B cell (primary cell): ENCODE measurements around the gene DIS3L. TPM values are rescaled to one million over a fixed set of nuclear protein-coding genes. Genes with fewer than 3 reads are reported as not detected.

ENCODE experiments used
- ATAC-seq: fragments of 200-7000 bp; cut with Tn5 transposase; one replicate; pipeline ENCODE4 v1.10.0; 2021; ENCODE audit warnings: low read depth, mild to moderate bottlenecking, moderate number of reproducible peaks, moderate library complexity
- CTCF ChIA-PET: fragments of 350-600 bp; sonication (Branson Sonifier 250); formaldehyde crosslinking; loops from one replicate; lab custom pipeline; 2021; ENCODE audit warnings: antibody characterized with exemption, inconsistent platforms; lab: Charles Lee
- POLR2A ChIA-PET: fragments of 350-600 bp; sonication (Branson Sonifier 250); formaldehyde crosslinking; loops from one replicate; lab custom pipeline; 2021; ENCODE audit warnings: antibody characterized with exemption; lab: Charles Lee
- DNase-seq: peaks from one replicate; pipeline ENCODE4 v3.0.0; 2013
- H2AFZ ChIP-seq: 2 replicates; pipeline ENCODE4 v1.6.1; 2012; ENCODE audit warnings: mild to moderate bottlenecking, low read depth, low read length; ENCODE audit not compliant: insufficient read depth, poor library complexity, severe bottlenecking
- H3K27ac ChIP-seq, 2 donors: 1 replicate in 1 of 2; 2 replicates in 1 of 2; pipeline ENCODE4 v1.5.1; 2012 to 2013; ENCODE audit warnings: low read length in 2 of 2, mild to moderate bottlenecking in 2 of 2, moderate library complexity in 1 of 2
- H3K27me3 ChIP-seq, 4 experiments: fragments of 200-600 bp in 1 of 4; sonication (generic) in 1 of 4; replicated peaks in 1 of 4; 1 replicate in 2 of 4; 2 replicates in 2 of 4; pipeline versions ENCODE4 v1.6.1 to v1.7.0; 2013 to 2016; ENCODE audit warnings: low read length in 3 of 4, mild to moderate bottlenecking in 2 of 4, mixed read lengths in 1 of 4, moderate library complexity in 1 of 4; ENCODE audit not compliant: insufficient read depth in 4 of 4, control insufficient read depth in 3 of 4; ENCODE audit errors: control extremely low read depth in 1 of 4
- H3K36me3 ChIP-seq, 2 experiments: replicated peaks in 1 of 2; 1 replicate in 1 of 2; 2 replicates in 1 of 2; pipeline versions ENCODE4 v1.6.1 to v1.7.1; 2013; ENCODE audit warnings: low read length in 1 of 2; ENCODE audit not compliant: insufficient read depth in 2 of 2, control insufficient read depth in 1 of 2; ENCODE audit errors: control extremely low read depth in 1 of 2, extremely low read depth in 1 of 2
- H3K4me1 ChIP-seq, 2 donors: fragments of 200-600 bp in 1 of 2; sonication (generic) in 1 of 2; 1 replicate in 1 of 2; 2 replicates in 1 of 2; pipeline versions ENCODE4 v1.5.1 to v1.6.1; 2013 to 2017; ENCODE audit warnings: low read length in 2 of 2; ENCODE audit not compliant: control insufficient read depth in 2 of 2, insufficient read depth in 2 of 2
- H3K4me2 ChIP-seq: replicated peaks from 2 replicates; pipeline ENCODE3; 2012; ENCODE audit warnings: mild to moderate bottlenecking, low read depth, low read length; ENCODE audit not compliant: poor library complexity, severe bottlenecking
- H3K4me3 ChIP-seq, 5 experiments: fragments of 200-600 bp in 1 of 5; sonication (generic) in 1 of 5; 1 replicate in 3 of 5; 2 replicates in 2 of 5; pipeline versions ENCODE4 v1.5.1 to v1.7.0; 2011 to 2016; ENCODE audit warnings: low read length in 4 of 5, mild to moderate bottlenecking in 4 of 5, low read depth in 2 of 5, control low read depth in 1 of 5, moderate library complexity in 1 of 5; ENCODE audit not compliant: insufficient read depth in 1 of 5; ENCODE audit errors: control extremely low read depth in 1 of 5, extremely low read depth in 1 of 5
- H3K79me2 ChIP-seq: fragments of 200-600 bp; sonication (generic); one replicate; pipeline ENCODE4 v1.6.0; 2016; ENCODE audit warnings: low read length; ENCODE audit not compliant: control insufficient read depth, insufficient read depth
- H3K9ac ChIP-seq: fragments of 200-600 bp; sonication (generic); 2 replicates; pipeline ENCODE4 v1.6.1; 2017; ENCODE audit warnings: mild to moderate bottlenecking, low read length, moderate library complexity
- H3K9me3 ChIP-seq, 3 donors: one replicate each; pipeline versions ENCODE4 v1.6.1 to v1.7.1; 2013; ENCODE audit warnings: low read length in 2 of 3; ENCODE audit not compliant: control insufficient read depth in 2 of 3, insufficient read depth in 1 of 3; ENCODE audit errors: control extremely low read depth in 1 of 3
- H4K20me1 ChIP-seq: 2 replicates; pipeline ENCODE4 v1.6.0; 2012; ENCODE audit warnings: mild to moderate bottlenecking, low read length; ENCODE audit not compliant: insufficient read depth, control insufficient read depth, poor library complexity, severe bottlenecking
- H3K27ac Mint-ChIP-seq: one replicate; pipeline ENCODE4 v1.8.0; 2021; ENCODE audit warnings: mixed read lengths
- H3K27me3 Mint-ChIP-seq: one replicate; pipeline ENCODE4 v1.8.0; 2021; ENCODE audit warnings: mixed read lengths
- H3K4me1 Mint-ChIP-seq: one replicate; pipeline ENCODE4 v1.8.0; 2021; ENCODE audit warnings: mixed read lengths
- H3K4me3 Mint-ChIP-seq: one replicate; pipeline ENCODE4 v1.8.0; 2021; ENCODE audit warnings: mixed read lengths
- H3K9me3 Mint-ChIP-seq: one replicate; pipeline ENCODE4 v1.8.0; 2022; ENCODE audit warnings: mixed read lengths; ENCODE audit not compliant: insufficient read depth
- CTCF ChIP-seq: fragments of 200-600 bp; IDR thresholded peaks from one replicate; pipeline ENCODE4 v1.8.0; 2022; ENCODE audit warnings: antibody characterized with exemption, mild to moderate bottlenecking
- EZH2 ChIP-seq: IDR thresholded peaks from 2 replicates; pipeline ENCODE4 v1.6.1; 2012; ENCODE audit warnings: borderline replicate concordance, low read depth, mild to moderate bottlenecking, moderate library complexity, low read length; ENCODE audit not compliant: insufficient read depth, poor library complexity, severe bottlenecking
- WGBS: methylation state at CpG from one replicate; pipeline ENCODE4 v1.1.5; 2013; ENCODE audit warnings: missing lambda C conversion rate; ENCODE audit not compliant: insufficient coverage; 5-methylcytosine and 5-hydroxymethylcytosine counted together
- intact Hi-C: fragments of 100-400 bp; cut with micrococcal nuclease; formaldehyde crosslinking; loops from one replicate; pipeline ENCODE4 v1.10.0; 2022
- polyA plus RNA-seq: library from polyadenylated mRNA; depleted of rRNA; stranded (reverse); fragments of >200 nt; gene quantifications from 2 replicates; pipeline ENCODE4 v1.2.3, GENCODE V29; 2012
- total RNA-seq, 2 donors: library from RNA; stranded (reverse); fragments of 120-200 nt in 1 of 2; gene quantifications; 1 replicate in 1 of 2; 2 replicates in 1 of 2; pipeline versions ENCODE4 v1.2.3 to v1.2.4, GENCODE V29; 2013 to 2022

DIS3L gene
- total and polyA plus RNA-seq, 2 donors (not counting 1 experiment from before 2014, with no cell fraction given): 13.2 to 43.9 TPM

GRCh38 chr15:66296186-66296585 lies 2.8 kb downstream of the DIS3L start:
- Histone ChIP-seq H3K79me2 (peaks cover 27% of the 10 kb centered on the region), H3K27me3 (no peaks in the 10 kb centered on the region), H3K4me2 (no peak overlapping the region), H3K4me3 (no peak overlapping the region), H3K4me1 (peaks cover 20 to 22% of the 10 kb centered on the region in 2 donors), H3K36me3 (peaks cover 0 to 8% of the 10 kb centered on the region in 2 experiments), H3K27ac (no peak overlapping the region), H2AFZ (no peak overlapping the region), H3K9ac (no peak overlapping the region), H4K20me1 (no peaks in the 10 kb centered on the region), H3K9me3 (no peaks in the 10 kb centered on the region)
- Mint-ChIP-seq H3K4me1 (peaks cover 25% of the 10 kb centered on the region), H3K27me3 (no peaks in the 10 kb centered on the region), H3K27ac (no peak overlapping the region), H3K9me3 (no peaks in the 10 kb centered on the region), H3K4me3 (no peak overlapping the region)
- ChIA-PET CTCF (no interaction called here), POLR2A (interaction anchor here (0.6 kb wide), 1 partner anchor 106 kb away, joined by 3 read pairs; no protein-coding TSS in a partner anchor)
- no peak for DNase-seq
- WGBS: 100% methylated on average over 2 of the region's 5 CpGs
- intact Hi-C loops: no loop called here
- ATAC-seq: no peak
- TF ChIP-seq EZH2 (no peak), CTCF (no peak)

GRCh38 chr15:66298803-66299251 lies 5.5 kb downstream of the DIS3L start:
- Mint-ChIP-seq H3K4me1 (peaks cover 12% of the 10 kb centered on the region), H3K9me3 (no peaks in the 10 kb centered on the region), H3K27me3 (no peaks in the 10 kb centered on the region), H3K4me3 (no peak overlapping the region), H3K27ac (no peak overlapping the region)
- no peak overlapping the region for H3K9ac ChIP-seq
- WGBS: 98% methylated on average over 4 of the region's 4 CpGs
- CTCF ChIA-PET: interaction anchor here (1.6 kb wide), 1 partner anchor 198 kb away, joined by 3 read pairs; no protein-coding TSS in a partner anchor
- no peak overlapping the region for H3K27ac ChIP-seq
- no peaks in the 10 kb centered on the region for H3K9me3 ChIP-seq
- TF ChIP-seq CTCF: no peak
- TF ChIP-seq EZH2: no peak
- no peaks in the 10 kb centered on the region for H3K27me3 ChIP-seq
- intact Hi-C loops: no loop called here
- peaks cover 0 to 8% of the 10 kb centered on the region in 2 experiments for H3K36me3 ChIP-seq
- POLR2A ChIA-PET: no interaction called here
- peaks cover 11% of the 10 kb centered on the region in 2 donors for H3K4me1 ChIP-seq
- no peak overlapping the region for H3K4me3 ChIP-seq
- ATAC-seq (no peak), DNase-seq (no peak)
- H3K79me2 ChIP-seq: peaks cover 19% of the 10 kb centered on the region
- H4K20me1 ChIP-seq: no peaks in the 10 kb centered on the region
- H3K4me2 ChIP-seq: no peak overlapping the region
- H2AFZ ChIP-seq: no peak overlapping the region
